Calu3 (cell line): Measurements from ENCODE around the gene PARPBP. TPM values are rescaled to one million over a fixed set of nuclear protein-coding genes. Genes with fewer than 3 reads are reported as not detected.

Experiments used
- BruUV-seq: library from RNA; stranded (reverse); fragments of 400-500 nt; replicated peaks from 2 replicates; lab custom pipeline; 2021; lab: Mats Ljungman, UMichigan
- CTCF ChIA-PET: fragments of 300-600 bp; sonication (Branson Sonifier 250); formaldehyde crosslinking; loops from one replicate; lab custom pipeline; 2022; ENCODE audit warnings: antibody characterized with exemption; lab: Charles Lee
- DNase-seq: peaks from one replicate; pipeline ENCODE4 v3.0.0; 2022
- H3K27ac Mint-ChIP-seq: one replicate; pipeline ENCODE4 v1.8.0; 2022; ENCODE audit warnings: mixed read lengths; ENCODE audit not compliant: unreplicated experiment
- H3K27me3 Mint-ChIP-seq: one replicate; pipeline ENCODE4 v1.8.0; 2022; ENCODE audit warnings: mixed read lengths; ENCODE audit not compliant: unreplicated experiment
- H3K36me3 Mint-ChIP-seq: one replicate; pipeline ENCODE4 v1.8.0; 2022; ENCODE audit warnings: mild to moderate bottlenecking, moderate library complexity, mixed read lengths; ENCODE audit not compliant: insufficient read depth, unreplicated experiment
- H3K4me1 Mint-ChIP-seq: one replicate; pipeline ENCODE4 v1.8.0; 2022; ENCODE audit warnings: mild to moderate bottlenecking, low read depth, mixed read lengths; ENCODE audit not compliant: unreplicated experiment
- H3K4me3 Mint-ChIP-seq: one replicate; pipeline ENCODE4 v1.8.0; 2022; ENCODE audit warnings: mild to moderate bottlenecking, low read depth, moderate library complexity, mixed read lengths; ENCODE audit not compliant: unreplicated experiment
- H3K9me3 Mint-ChIP-seq: one replicate; pipeline ENCODE4 v1.8.0; 2022; ENCODE audit warnings: low read depth, mixed read lengths; ENCODE audit not compliant: unreplicated experiment
- intact Hi-C: fragments of 100-400 bp; cut with micrococcal nuclease; formaldehyde crosslinking; loops from one replicate; pipeline ENCODE4 v1.10.0; 2022; ENCODE audit not compliant: unreplicated experiment
- total RNA-seq: library from RNA; stranded (reverse); gene quantifications from 2 replicates; pipeline ENCODE4 v1.2.3, GENCODE V29; 2022
- TF ChIP-seq, protein P1 (sequence below): fragments of 200-600 bp; IDR thresholded peaks from one replicate; pipeline ENCODE4 v1.8.0; 2022; ENCODE audit warnings: antibody characterized with exemption; ENCODE audit not compliant: unreplicated experiment

Gene PARPBP
- total RNA-seq, 1 experiment from 2014 or later = 38.0 TPM

DNA sequence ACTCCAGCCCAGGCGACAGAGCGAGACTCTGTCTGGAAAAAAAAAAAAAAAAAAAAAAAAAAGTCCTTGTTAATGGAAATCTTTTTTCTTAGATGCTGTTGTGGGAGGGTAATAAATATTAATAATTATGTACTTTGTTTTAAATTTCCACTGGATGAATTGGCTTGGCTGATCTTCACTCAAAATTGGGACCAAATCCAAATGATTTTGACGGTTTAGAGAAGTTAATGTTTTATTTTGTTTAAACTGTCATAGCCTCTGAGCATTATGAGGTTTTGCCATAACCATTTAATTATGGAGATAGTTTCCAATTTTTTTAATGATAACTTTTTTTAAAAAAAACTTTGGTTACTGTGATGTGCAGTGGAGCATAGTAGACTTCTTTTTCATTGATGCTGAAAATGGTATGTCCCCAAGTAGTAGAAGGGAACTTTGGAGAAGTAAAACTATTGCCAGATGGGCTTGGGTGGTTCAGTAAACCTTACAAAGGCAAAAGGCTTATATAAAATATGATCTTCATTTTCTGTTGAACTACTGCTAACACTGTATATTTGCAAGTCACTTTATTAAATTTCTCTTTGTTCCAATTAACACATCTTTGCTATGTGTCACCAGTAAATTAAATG lies 81.6 kb downstream of the PARPBP start:
- no peak overlapping the region for H3K4me3 Mint-ChIP-seq
- no TSS peak for BruUV-seq
- CTCF ChIA-PET = no interaction called here
- H3K27me3 Mint-ChIP-seq = no peaks in the 10 kb centered on the region
- H3K36me3 Mint-ChIP-seq = no peaks in the 10 kb centered on the region
- peaks cover 10% of the 10 kb centered on the region for H3K9me3 Mint-ChIP-seq
- intact Hi-C loops = no loop called here
- TF ChIP-seq, protein P1, sequence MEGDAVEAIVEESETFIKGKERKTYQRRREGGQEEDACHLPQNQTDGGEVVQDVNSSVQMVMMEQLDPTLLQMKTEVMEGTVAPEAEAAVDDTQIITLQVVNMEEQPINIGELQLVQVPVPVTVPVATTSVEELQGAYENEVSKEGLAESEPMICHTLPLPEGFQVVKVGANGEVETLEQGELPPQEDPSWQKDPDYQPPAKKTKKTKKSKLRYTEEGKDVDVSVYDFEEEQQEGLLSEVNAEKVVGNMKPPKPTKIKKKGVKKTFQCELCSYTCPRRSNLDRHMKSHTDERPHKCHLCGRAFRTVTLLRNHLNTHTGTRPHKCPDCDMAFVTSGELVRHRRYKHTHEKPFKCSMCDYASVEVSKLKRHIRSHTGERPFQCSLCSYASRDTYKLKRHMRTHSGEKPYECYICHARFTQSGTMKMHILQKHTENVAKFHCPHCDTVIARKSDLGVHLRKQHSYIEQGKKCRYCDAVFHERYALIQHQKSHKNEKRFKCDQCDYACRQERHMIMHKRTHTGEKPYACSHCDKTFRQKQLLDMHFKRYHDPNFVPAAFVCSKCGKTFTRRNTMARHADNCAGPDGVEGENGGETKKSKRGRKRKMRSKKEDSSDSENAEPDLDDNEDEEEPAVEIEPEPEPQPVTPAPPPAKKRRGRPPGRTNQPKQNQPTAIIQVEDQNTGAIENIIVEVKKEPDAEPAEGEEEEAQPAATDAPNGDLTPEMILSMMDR = no peak
- H3K27ac Mint-ChIP-seq = no peak overlapping the region
- no peak for DNase-seq
- H3K4me1 Mint-ChIP-seq = no peaks in the 10 kb centered on the region

DNA sequence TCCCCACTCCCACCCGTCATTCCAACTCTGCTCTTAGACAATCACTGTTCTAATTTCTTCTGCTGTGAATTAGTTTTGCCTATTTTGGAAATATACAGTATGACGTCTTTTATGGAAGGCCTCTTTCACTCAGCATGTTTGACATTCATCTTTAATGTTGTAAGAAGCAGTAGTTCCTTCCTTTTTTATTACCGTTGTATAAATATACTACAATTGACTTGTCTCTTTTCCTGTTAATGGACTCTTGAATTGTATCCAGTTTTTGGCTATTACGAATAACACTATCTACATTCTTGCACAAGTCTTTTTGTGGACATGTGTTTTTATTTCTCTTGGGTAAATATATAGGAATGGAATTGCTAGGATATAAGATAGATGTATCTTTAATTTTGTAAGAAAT lies 82.6 kb downstream of the PARPBP start:
- no peaks in the 10 kb centered on the region for H3K36me3 Mint-ChIP-seq
- intact Hi-C loops = no loop called here
- H3K9me3 Mint-ChIP-seq = peaks cover 14% of the 10 kb centered on the region
- no peak overlapping the region for H3K27ac Mint-ChIP-seq
- TF ChIP-seq, protein P1 = no peak
- H3K4me1 Mint-ChIP-seq = no peaks in the 10 kb centered on the region
- DNase-seq = no peak
- BruUV-seq = no TSS peak
- no peaks in the 10 kb centered on the region for H3K27me3 Mint-ChIP-seq
- CTCF ChIA-PET = no interaction called here
- no peak overlapping the region for H3K4me3 Mint-ChIP-seq

DNA sequence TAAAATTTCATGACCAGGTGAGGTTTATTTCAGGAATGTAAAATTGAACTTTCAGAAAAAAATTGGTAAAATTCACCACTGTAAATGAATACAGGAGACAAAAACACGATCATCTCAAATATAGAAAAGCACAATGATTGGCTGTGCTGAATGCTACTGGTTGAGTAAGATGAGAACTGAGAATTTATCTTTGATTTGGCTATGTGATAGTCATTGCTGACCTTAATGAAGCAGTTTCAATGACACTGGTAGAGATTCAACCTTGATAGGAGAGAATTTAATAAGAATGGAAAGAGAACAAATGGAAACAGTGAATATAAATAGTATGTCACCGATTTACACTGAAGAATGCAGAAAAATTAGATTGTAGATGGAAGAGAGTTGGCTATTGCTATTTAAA lies 84.0 kb downstream of the PARPBP start:
- BruUV-seq = no TSS peak
- CTCF ChIA-PET = no interaction called here
- TF ChIP-seq, protein P1 = no peak
- DNase-seq = no peak
- H3K9me3 Mint-ChIP-seq = peaks cover 19% of the 10 kb centered on the region
- no peak overlapping the region for H3K27ac Mint-ChIP-seq
- no peaks in the 10 kb centered on the region for H3K27me3 Mint-ChIP-seq
- no peak overlapping the region for H3K4me3 Mint-ChIP-seq
- H3K4me1 Mint-ChIP-seq = no peaks in the 10 kb centered on the region
- no peaks in the 10 kb centered on the region for H3K36me3 Mint-ChIP-seq
- intact Hi-C loops = no loop called here

DNA sequence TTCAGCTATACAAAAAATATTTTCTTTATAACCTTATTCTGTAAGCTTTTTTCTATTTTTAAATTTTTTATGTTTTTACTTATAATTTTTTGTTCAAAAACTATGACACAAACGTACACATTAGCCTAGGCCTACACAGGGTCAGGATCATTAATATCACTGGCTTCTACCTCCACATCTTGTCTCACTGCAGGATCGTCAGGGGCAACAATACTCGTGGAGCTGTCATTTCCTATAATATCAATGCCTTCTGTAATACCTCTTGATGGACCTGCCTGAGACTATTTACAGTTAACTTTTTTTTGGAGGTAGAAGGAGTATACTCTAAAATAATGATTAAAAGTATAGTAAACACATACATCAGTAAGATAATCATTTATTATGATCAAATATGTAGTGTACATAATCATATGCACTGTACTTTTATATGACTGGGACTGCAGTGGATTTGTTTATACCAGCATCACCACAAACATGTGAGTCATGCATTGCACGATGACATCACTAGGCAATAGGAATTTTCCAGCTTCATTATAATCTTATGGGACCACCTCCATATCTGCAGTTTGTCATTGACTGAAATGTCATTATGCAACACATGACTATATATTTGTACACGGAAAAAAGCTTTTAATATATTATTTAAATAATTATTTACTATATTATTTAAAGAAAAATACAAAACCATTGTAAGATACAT lies 96.2 kb downstream of the PARPBP start:
- DNase-seq = no peak
- no peaks in the 10 kb centered on the region for H3K27me3 Mint-ChIP-seq
- no TSS peak for BruUV-seq
- CTCF ChIA-PET = no interaction called here
- H3K9me3 Mint-ChIP-seq = no peaks in the 10 kb centered on the region
- H3K4me3 Mint-ChIP-seq = no peak overlapping the region
- no peaks in the 10 kb centered on the region for H3K36me3 Mint-ChIP-seq
- intact Hi-C loops = no loop called here
- no peak overlapping the region for H3K27ac Mint-ChIP-seq
- H3K4me1 Mint-ChIP-seq = no peaks in the 10 kb centered on the region
- TF ChIP-seq, protein P1 = no peak
